Parathyroid adenoma (tissue), 2 donors: Measurements from ENCODE around the gene NEGR1.

ENCODE experiments used
- H2AFZ ChIP-seq: fragments of 300-600 bp; sonication (generic); one replicate; pipeline ENCODE4 v1.7.0; 2017; ENCODE audit warnings: antibody characterized with exemption, mild to moderate bottlenecking
- H3K27ac ChIP-seq: fragments of 300-600 bp; sonication (generic); one replicate; pipeline ENCODE4 v1.7.0; 2017
- H3K27me3 ChIP-seq: fragments of 300-600 bp; sonication (generic); one replicate; pipeline ENCODE4 v1.7.0; 2017; ENCODE audit warnings: low read length; ENCODE audit not compliant: control insufficient read depth, insufficient read depth
- H3K36me3 ChIP-seq: fragments of 300-600 bp; sonication (generic); one replicate; pipeline ENCODE4 v1.7.0; 2017; ENCODE audit warnings: low read length; ENCODE audit not compliant: control insufficient read depth, insufficient read depth
- H3K4me1 ChIP-seq: fragments of 300-600 bp; sonication (generic); one replicate; pipeline ENCODE4 v1.7.0; 2017; ENCODE audit warnings: control low read depth
- H3K4me2 ChIP-seq: fragments of 300-600 bp; sonication (generic); one replicate; pipeline ENCODE4 v1.7.0; 2017; ENCODE audit warnings: low read length
- H3K4me3 ChIP-seq: fragments of 300-600 bp; sonication (generic); one replicate; pipeline ENCODE4 v1.7.0; 2017; ENCODE audit warnings: low read depth, low read length
- H3K79me2 ChIP-seq: fragments of 300-600 bp; sonication (generic); one replicate; pipeline ENCODE4 v1.7.0; 2017; ENCODE audit warnings: control low read depth
- H3K9ac ChIP-seq: fragments of 300-600 bp; sonication (generic); one replicate; pipeline ENCODE4 v1.7.0; 2017; ENCODE audit warnings: mild to moderate bottlenecking
- H3K9me3 ChIP-seq: fragments of 300-600 bp; sonication (generic); one replicate; pipeline ENCODE4 v1.7.0; 2017; ENCODE audit warnings: low read length; ENCODE audit not compliant: control insufficient read depth
- TF ChIP-seq, protein P1 (sequence below): fragments of 300-600 bp; sonication (generic); IDR thresholded peaks from one replicate; pipeline ENCODE4 v1.7.0; 2017; ENCODE audit warnings: antibody characterized with exemption, mild to moderate bottlenecking
- donor health status: primary hyperparathyroidism.

The NEGR1 gene

DNA sequence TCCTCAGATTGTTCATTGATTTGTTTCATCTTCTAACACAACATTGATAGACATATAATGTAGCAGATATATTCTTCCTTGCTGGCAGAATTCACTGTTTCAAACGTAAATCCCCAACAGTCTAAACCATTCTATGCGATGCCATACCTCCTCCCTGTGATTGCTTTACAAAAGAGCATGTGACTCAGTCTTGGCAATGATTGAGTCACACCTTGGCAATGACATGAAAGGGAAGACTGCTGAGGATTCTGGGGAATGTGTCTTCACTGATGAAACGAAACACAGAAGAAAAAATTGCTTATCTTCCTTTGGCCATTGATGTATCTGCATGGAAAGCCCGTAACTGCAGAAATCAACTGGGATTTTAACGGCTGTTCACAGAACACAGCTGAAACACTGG lies 791.9 kb downstream of the NEGR1 start:
- H3K27ac ChIP-seq: no peak overlapping the region
- H3K79me2 ChIP-seq: no peaks in the 10 kb centered on the region
- H2AFZ ChIP-seq: no peak overlapping the region
- H3K36me3 ChIP-seq: no peaks in the 10 kb centered on the region
- TF ChIP-seq, protein P1, sequence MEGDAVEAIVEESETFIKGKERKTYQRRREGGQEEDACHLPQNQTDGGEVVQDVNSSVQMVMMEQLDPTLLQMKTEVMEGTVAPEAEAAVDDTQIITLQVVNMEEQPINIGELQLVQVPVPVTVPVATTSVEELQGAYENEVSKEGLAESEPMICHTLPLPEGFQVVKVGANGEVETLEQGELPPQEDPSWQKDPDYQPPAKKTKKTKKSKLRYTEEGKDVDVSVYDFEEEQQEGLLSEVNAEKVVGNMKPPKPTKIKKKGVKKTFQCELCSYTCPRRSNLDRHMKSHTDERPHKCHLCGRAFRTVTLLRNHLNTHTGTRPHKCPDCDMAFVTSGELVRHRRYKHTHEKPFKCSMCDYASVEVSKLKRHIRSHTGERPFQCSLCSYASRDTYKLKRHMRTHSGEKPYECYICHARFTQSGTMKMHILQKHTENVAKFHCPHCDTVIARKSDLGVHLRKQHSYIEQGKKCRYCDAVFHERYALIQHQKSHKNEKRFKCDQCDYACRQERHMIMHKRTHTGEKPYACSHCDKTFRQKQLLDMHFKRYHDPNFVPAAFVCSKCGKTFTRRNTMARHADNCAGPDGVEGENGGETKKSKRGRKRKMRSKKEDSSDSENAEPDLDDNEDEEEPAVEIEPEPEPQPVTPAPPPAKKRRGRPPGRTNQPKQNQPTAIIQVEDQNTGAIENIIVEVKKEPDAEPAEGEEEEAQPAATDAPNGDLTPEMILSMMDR: no peak
- peaks cover 3% of the 10 kb centered on the region for H3K9me3 ChIP-seq
- H3K4me3 ChIP-seq: no peak overlapping the region
- H3K4me1 ChIP-seq: no peaks in the 10 kb centered on the region
- H3K27me3 ChIP-seq: no peaks in the 10 kb centered on the region
- no peak overlapping the region for H3K4me2 ChIP-seq
- no peak overlapping the region for H3K9ac ChIP-seq

DNA sequence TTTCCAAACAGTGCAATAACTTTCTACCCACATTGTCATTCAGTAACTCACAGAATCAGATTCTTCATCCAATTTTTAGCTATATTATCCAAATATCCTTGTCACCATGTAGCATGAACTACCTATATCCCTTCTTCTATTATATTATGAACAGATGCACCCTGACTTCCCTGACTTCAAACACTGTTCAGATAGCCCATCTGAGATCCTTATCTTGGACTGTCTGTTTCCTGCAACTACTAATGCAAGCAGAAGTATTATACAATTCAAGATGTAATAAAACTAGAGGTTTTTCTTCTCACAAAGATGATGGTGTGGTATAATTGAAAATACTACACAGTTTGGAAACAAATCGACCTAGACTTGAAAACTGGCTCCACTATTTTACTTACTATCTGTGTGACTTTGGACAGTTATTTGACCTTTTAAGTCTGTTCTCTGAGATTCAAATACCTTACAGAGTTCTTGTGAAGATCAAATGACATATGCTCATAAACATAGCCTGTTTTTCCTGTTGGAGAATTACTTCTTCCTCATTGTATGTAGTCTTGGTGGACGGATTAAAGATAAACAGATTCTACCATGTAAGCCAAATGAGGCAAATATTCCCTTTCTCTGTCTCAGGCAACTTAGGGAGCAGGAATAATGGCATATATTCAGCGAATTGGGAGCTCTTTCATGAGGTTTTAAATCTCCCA lies 793.6 kb downstream of the NEGR1 start:
- peaks cover 3% of the 10 kb centered on the region for H3K9me3 ChIP-seq
- TF ChIP-seq, protein P1: no peak

DNA sequence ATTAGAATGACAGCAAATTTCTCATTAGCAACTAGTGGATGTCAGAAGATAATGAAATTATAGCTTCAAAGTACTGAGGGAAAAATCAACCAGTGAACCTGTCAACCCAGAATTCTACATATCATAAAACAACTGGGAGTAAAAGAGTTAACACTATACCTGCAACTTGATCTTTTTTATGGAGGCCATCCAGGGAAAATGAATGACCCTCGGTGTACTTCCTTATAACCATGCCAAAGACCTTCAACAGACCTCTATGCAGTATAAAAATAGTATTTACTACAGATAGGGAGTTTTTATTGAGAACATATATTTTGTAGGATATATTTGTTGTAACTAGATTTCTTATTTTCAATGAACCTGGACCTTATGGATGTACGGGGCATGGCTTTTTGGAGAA lies 809.0 kb downstream of the NEGR1 start:
- Histone ChIP-seq H3K9ac (no peak overlapping the region), H3K27ac (no peak overlapping the region), H3K36me3 (no peaks in the 10 kb centered on the region)

More for the DNA sequence above, 793.6 kb downstream of the NEGR1 start:
- H3K4me2 ChIP-seq: no peak overlapping the region
- no peak overlapping the region for H3K9ac ChIP-seq
- no peak overlapping the region for H2AFZ ChIP-seq
- no peaks in the 10 kb centered on the region for H3K79me2 ChIP-seq
- no peaks in the 10 kb centered on the region for H3K27me3 ChIP-seq
- no peak overlapping the region for H3K27ac ChIP-seq
- H3K4me3 ChIP-seq: no peak overlapping the region
- H3K36me3 ChIP-seq: no peaks in the 10 kb centered on the region
- no peaks in the 10 kb centered on the region for H3K4me1 ChIP-seq

DNA sequence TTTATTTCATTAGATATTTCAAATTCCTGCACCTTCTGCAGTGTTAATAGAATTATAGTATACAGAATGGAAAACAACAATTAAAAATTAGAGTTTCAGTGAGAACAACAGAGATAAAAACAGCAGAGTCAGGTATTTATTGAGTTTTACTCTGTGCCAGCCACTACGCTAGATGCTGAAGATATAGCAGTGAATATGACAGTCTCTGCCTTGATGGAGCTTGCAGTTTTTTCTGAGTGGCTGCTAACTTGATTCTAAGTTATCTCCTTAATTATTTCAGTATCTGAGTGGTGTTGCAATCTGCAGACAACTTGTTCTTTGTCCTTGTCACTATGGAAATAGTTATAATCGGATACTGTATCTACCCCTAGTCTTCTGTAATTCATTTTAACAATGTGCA lies 817.2 kb downstream of the NEGR1 start:
- Histone ChIP-seq H3K27ac (no peak overlapping the region), H3K4me3 (no peak overlapping the region), H3K9me3 (no peaks in the 10 kb centered on the region), H3K79me2 (no peaks in the 10 kb centered on the region), H3K9ac (no peak overlapping the region), H3K36me3 (no peaks in the 10 kb centered on the region), H3K4me1 (no peaks in the 10 kb centered on the region), H2AFZ (no peak overlapping the region), H3K4me2 (no peak overlapping the region), H3K27me3 (no peaks in the 10 kb centered on the region)
- TF ChIP-seq, protein P1: no peak

More for the DNA sequence above, 809.0 kb downstream of the NEGR1 start:
- H3K4me3 ChIP-seq: no peak overlapping the region
- H3K79me2 ChIP-seq: no peaks in the 10 kb centered on the region
- H3K27me3 ChIP-seq: no peaks in the 10 kb centered on the region
- H3K4me2 ChIP-seq: no peak overlapping the region
- H3K9me3 ChIP-seq: no peaks in the 10 kb centered on the region
- TF ChIP-seq, protein P1: no peak
- no peaks in the 10 kb centered on the region for H3K4me1 ChIP-seq
- H2AFZ ChIP-seq: no peak overlapping the region

DNA sequence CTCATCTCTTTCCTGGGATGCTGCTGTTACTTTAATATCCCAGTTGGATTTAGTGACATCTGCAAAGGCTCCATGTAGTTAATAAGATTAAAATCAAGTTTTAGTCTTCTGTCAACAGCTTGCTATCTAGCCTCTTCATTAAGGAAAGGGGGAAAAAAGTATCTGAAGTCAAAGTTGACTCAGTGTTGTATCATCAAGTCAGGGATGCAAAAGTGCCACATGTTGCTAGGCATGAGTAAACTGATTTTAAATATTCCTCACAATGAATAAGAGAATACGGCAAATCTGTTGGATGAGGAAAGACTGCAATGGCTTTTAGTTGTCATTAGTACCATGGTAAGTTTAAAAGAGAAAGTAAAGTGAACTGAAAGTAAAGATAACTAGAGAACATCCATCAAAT lies 818.3 kb downstream of the NEGR1 start:
- Histone ChIP-seq H3K27me3 (no peaks in the 10 kb centered on the region), H3K36me3 (no peaks in the 10 kb centered on the region), H3K9ac (no peak overlapping the region), H3K27ac (no peak overlapping the region), H3K4me1 (no peaks in the 10 kb centered on the region), H3K9me3 (no peaks in the 10 kb centered on the region), H3K4me3 (no peak overlapping the region), H3K79me2 (no peaks in the 10 kb centered on the region), H2AFZ (no peak overlapping the region), H3K4me2 (no peak overlapping the region)
- TF ChIP-seq, protein P1: no peak
